Panc1 (cell line): ENCODE measurements around the gene EID2B. TPM values are rescaled to one million over a fixed set of nuclear protein-coding genes. Genes with fewer than 3 reads are reported as not detected.

ENCODE experiments used
- ATAC-seq: fragments of 200-7000 bp; cut with Tn5 transposase; 2 replicates; pipeline ENCODE4 v1.9.1; 2020; ENCODE audit warnings: mild to moderate bottlenecking, moderate library complexity
- BruUV-seq: library from RNA; stranded (reverse); fragments of 400-500 nt; replicated peaks from 2 replicates; lab custom pipeline; 2021; lab: Mats Ljungman, UMichigan
- CTCF ChIA-PET: fragments of 300-600 bp; sonication (Branson Sonifier 250); formaldehyde crosslinking; loops from one replicate; lab custom pipeline; 2022; ENCODE audit warnings: antibody characterized with exemption; lab: Charles Lee
- POLR2A ChIA-PET: fragments of 300-600 bp; sonication (Branson Sonifier 250); formaldehyde crosslinking; loops from one replicate; lab custom pipeline; 2022; ENCODE audit warnings: antibody characterized with exemption; lab: Charles Lee
- DNase-seq: peaks from one replicate; pipeline ENCODE4 v3.0.0-alpha.2; 2010; ENCODE audit warnings: low read depth, low spot score
- H3K27ac ChIP-seq: 2 replicates; pipeline ENCODE4 v1.5.1; 2011; ENCODE audit warnings: mild to moderate bottlenecking, low read length, inconsistent platforms
- H3K27me3 ChIP-seq: fragments of 200-500 bp; sonication (Bioruptor generic); 2 replicates; pipeline ENCODE4 v1.6.0; 2014; ENCODE audit warnings: low read length, inconsistent platforms; ENCODE audit not compliant: control insufficient read depth, insufficient read depth
- H3K36me3 ChIP-seq: fragments of 200-500 bp; sonication (Bioruptor generic); 2 replicates; pipeline ENCODE4 v1.5.1; 2014; ENCODE audit warnings: inconsistent platforms, mild to moderate bottlenecking, low read length, moderate library complexity; ENCODE audit not compliant: control insufficient read depth, insufficient read depth
- H3K4me1 ChIP-seq: 2 replicates; pipeline ENCODE4 v1.5.1; 2011; ENCODE audit warnings: inconsistent platforms, mild to moderate bottlenecking, low read length, moderate library complexity; ENCODE audit not compliant: control insufficient read depth, insufficient read depth
- H3K4me3 ChIP-seq, 2 experiments: 2 replicates each; pipeline ENCODE4 v1.5.1; 2011 to 2012; ENCODE audit warnings: low read depth in 2 of 2, low read length in 2 of 2, mild to moderate bottlenecking in 2 of 2, inconsistent platforms in 1 of 2, moderate library complexity in 1 of 2
- H3K9me3 ChIP-seq: fragments of 200-500 bp; sonication (Bioruptor generic); 2 replicates; pipeline ENCODE4 v1.5.1; 2014; ENCODE audit warnings: low read depth, mild to moderate bottlenecking, inconsistent platforms, low read length, moderate library complexity; ENCODE audit not compliant: control insufficient read depth, insufficient read depth
- CTCF ChIP-seq: fragments of 450-650 bp; IDR thresholded peaks from 2 replicates; pipeline ENCODE4 v1.5.1; 2017; ENCODE audit warnings: mild to moderate bottlenecking
- POLR2AphosphoS5 ChIP-seq: IDR thresholded peaks from 2 replicates; pipeline ENCODE4 v1.6.1; 2012; ENCODE audit warnings: mild to moderate bottlenecking, low read depth, low read length, moderate library complexity
- REST ChIP-seq, 2 experiments: IDR thresholded peaks; 2 replicates each; pipeline ENCODE4 v1.6.1; 2011 to 2012; ENCODE audit warnings: low read depth in 2 of 2, control low read depth in 1 of 2, low read length in 1 of 2, mild to moderate bottlenecking in 1 of 2, moderate library complexity in 1 of 2; ENCODE audit not compliant: insufficient read depth in 1 of 2
- SIN3A ChIP-seq: IDR thresholded peaks from 2 replicates; pipeline ENCODE4 v1.6.1; 2012; ENCODE audit warnings: low read depth, mild to moderate bottlenecking, low read length, moderate library complexity, borderline replicate concordance; ENCODE audit not compliant: insufficient read depth
- TCF7L2 ChIP-seq: IDR thresholded peaks from 2 replicates; pipeline ENCODE4 v1.6.1; 2011; ENCODE audit warnings: mild to moderate bottlenecking, low read depth, low read length, inconsistent platforms
- in situ Hi-C: cut with HindIII; loops from 2 replicates; pipeline ENCODE4 v1.10.0; 2016; ENCODE audit warnings: low sequenced_read_pairs, low pct_unique_long_range_greater_than_20kb
- intact Hi-C: fragments of 100-400 bp; cut with micrococcal nuclease; formaldehyde crosslinking; loops from one replicate; pipeline ENCODE4 v1.10.0; 2022; ENCODE audit not compliant: unreplicated experiment
- total RNA-seq: library from RNA; stranded (reverse); gene quantifications from one replicate; pipeline ENCODE4 v1.2.1, GENCODE V29; 2021; ENCODE audit not compliant: unreplicated experiment

The EID2B gene
- total RNA-seq, 1 experiment from 2014 or later, result 37.7 TPM

DNA sequence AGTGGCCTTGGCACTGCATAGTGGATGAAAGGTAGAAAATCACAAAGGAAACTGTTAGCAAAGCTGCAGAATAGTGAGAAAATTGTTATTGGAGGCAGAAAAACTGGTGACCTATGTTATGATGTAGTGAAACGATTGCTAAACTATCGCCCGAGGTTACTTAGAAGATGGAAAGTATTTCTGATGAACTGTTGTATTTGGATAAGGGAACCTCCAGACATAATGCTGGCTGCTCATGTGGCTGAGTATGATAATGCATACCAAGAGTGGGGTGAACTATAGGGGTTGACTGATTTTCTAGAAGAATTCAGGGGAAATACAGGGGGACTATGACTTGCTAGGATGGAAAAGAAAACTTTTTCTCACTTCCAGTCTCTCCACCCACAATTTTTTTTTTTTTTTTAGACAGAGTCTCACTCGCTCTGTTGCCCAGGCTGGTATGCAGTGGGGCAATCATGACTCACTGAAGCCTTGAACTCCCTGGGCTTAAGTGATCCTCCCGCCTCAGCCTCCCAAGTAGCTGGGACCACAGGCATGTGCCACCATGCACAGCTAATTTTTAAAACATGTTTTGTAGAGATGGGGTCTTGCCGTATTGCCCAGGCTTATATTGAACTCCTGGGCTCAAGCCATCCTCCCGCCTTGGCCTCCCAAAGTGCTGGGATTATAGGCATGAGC lies 11.7 kb upstream of the EID2B start:
- no peak for TF ChIP-seq REST (IDR thresholded peaks at IDR 0.05; ENCODE audit: insufficient read depth in 1 of 2, low read depth in 2 of 2, low read length in 1 of 2)
- TF ChIP-seq TCF7L2, result no peak
- in situ Hi-C loops, result loop anchor here (5.0 to 10.0 kb wide), 2 partner anchors 42 to 320 kb away; no protein-coding TSS in a partner anchor
- Histone ChIP-seq H3K4me1 (peaks cover 15% of the 10 kb centered on the region), H3K9me3 (no peaks in the 10 kb centered on the region), H3K4me3 (no peak overlapping the region), H3K27ac (no peak overlapping the region), H3K27me3 (peaks cover 24% of the 10 kb centered on the region), H3K36me3 (no peaks in the 10 kb centered on the region)
- POLR2A ChIA-PET, result interaction anchor here (0.6 to 3.5 kb wide), 6 partner anchors 30 to 886 kb away, joined by 3 to 24 read pairs (median 4); partner anchors contain the start of gene RPS16
- intact Hi-C loops, result loop anchor here (5.0 kb wide), 1 partner anchor 288 kb away; the partner anchor contains the start of gene DYRK1B
- ATAC-seq, result no peak
- DNase-seq, result no peak
- no TSS peak for BruUV-seq
- CTCF ChIA-PET, result interaction anchor here (0.5 to 17.8 kb wide), 14 partner anchors 8 to 463 kb away, joined by 3 to 508 read pairs (median 4); partner anchors contain the start of genes RPS16 and SUPT5H

DNA sequence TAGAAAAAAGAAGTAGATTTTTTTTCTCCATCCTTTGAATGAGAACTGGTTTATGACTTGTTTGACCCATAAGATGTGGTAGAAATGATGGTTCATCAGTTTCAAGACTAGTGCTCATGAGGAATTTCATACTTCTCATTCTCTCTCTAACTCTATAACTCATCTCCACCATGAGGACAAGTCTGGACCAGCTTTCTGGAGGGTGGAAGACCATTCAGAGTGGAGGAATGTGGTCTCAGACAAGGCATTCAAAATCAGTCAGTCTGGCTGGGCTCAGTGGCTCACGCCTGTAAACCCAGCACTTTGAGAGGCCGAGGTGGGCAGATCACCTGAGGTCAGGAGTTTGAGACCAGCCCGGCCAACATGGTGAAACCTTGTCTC lies 10.8 kb upstream of the EID2B start:
- TF ChIP-seq CTCF (no peak), POLR2AphosphoS5 (no peak), SIN3A (no peak), TCF7L2 (no peak), REST (IDR thresholded peaks at IDR 0.05; ENCODE audit: insufficient read depth in 1 of 2, low read depth in 2 of 2, low read length in 1 of 2) (no peak)
- POLR2A ChIA-PET, result interaction anchor here (0.5 to 2.1 kb wide), 2 partner anchors 108 to 291 kb away, joined by 8 to 21 read pairs; partner anchors contain the start of genes DYRK1B and RPS16
- no peak for ATAC-seq
- no peak overlapping the region for H3K27ac ChIP-seq
- CTCF ChIA-PET, result interaction anchor here (0.6 to 17.8 kb wide), 6 partner anchors 8 to 249 kb away, joined by 3 to 508 read pairs (median 9); no protein-coding TSS in a partner anchor
- in situ Hi-C loops, result loop anchor here (5.0 to 10.0 kb wide), 2 partner anchors 41 to 321 kb away; no protein-coding TSS in a partner anchor
- BruUV-seq, result no TSS peak
- peaks cover 22% of the 10 kb centered on the region for H3K4me1 ChIP-seq
- H3K9me3 ChIP-seq, result no peaks in the 10 kb centered on the region
- intact Hi-C loops, result loop anchor here (5.0 kb wide), 1 partner anchor 289 kb away; the partner anchor contains the start of gene DYRK1B
- no peak overlapping the region for H3K4me3 ChIP-seq
- H3K27me3 ChIP-seq, result peaks cover 24% of the 10 kb centered on the region
- H3K36me3 ChIP-seq, result no peaks in the 10 kb centered on the region
- no peak for DNase-seq
